IMR-90 (cell line): ENCODE results near the gene FBN3. TPM values are rescaled to one million over a fixed set of nuclear protein-coding genes. Genes with fewer than 3 reads are reported as not detected.

Experiments used
- ATAC-seq: fragments of 200-7000 bp; cut with Tn5 transposase; 2 replicates; pipeline ENCODE4 v1.9.1; 2020; ENCODE audit warnings: low read depth, mild to moderate bottlenecking, moderate library complexity
- BruUV-seq: library from RNA; stranded (reverse); fragments of 400-500 nt; replicated peaks from 2 replicates; lab custom pipeline; 2021; lab: Mats Ljungman, UMichigan
- CTCF ChIA-PET: fragments of 300-600 bp; formaldehyde crosslinking; extraction: SDS; loops from one replicate; lab custom pipeline; 2021; ENCODE audit warnings: antibody characterized with exemption; lab: Yijun Ruan, JAX
- POLR2A ChIA-PET: fragments of 300-600 bp; sonication (Branson Sonifier 250); formaldehyde crosslinking; loops from one replicate; lab custom pipeline; 2022; ENCODE audit warnings: antibody characterized with exemption; ENCODE audit not compliant: unreplicated experiment; lab: Charles Lee
- DNase-seq: peaks from one replicate; pipeline ENCODE4 v3.0.0; 2013
- H2AFZ ChIP-seq: replicated peaks from 2 replicates; pipeline ENCODE3; 2013; ENCODE audit warnings: low read length, mild to moderate bottlenecking; ENCODE audit not compliant: poor library complexity
- H2AK5ac ChIP-seq: 2 replicates; pipeline ENCODE4 v1.6.1; 2013; ENCODE audit warnings: low read depth, low read length, inconsistent platforms
- H2AK9ac ChIP-seq: replicated peaks from 2 replicates; pipeline ENCODE3; 2013; ENCODE audit warnings: mild to moderate bottlenecking, low read depth, low read length, moderate library complexity; ENCODE audit not compliant: poor library complexity
- H2BK120ac ChIP-seq: 2 replicates; pipeline ENCODE4 v1.6.1; 2013; ENCODE audit warnings: low read depth, low read length, inconsistent platforms
- H2BK15ac ChIP-seq: 3 replicates; pipeline ENCODE4 v1.6.1; 2013; ENCODE audit warnings: low read depth, low read length, inconsistent platforms
- H2BK20ac ChIP-seq: 2 replicates; pipeline ENCODE4 v1.6.1; 2013; ENCODE audit warnings: low read depth, mild to moderate bottlenecking, inconsistent platforms, low read length, moderate library complexity
- H2BK5ac ChIP-seq: 2 replicates; pipeline ENCODE4 v1.6.1; 2013; ENCODE audit warnings: mild to moderate bottlenecking, low read depth, low read length, inconsistent platforms; ENCODE audit not compliant: poor library complexity, severe bottlenecking
- H3K14ac ChIP-seq: replicated peaks from 2 replicates; pipeline ENCODE4 v1.6.1; 2013; ENCODE audit warnings: low read depth, low read length, inconsistent platforms
- H3K18ac ChIP-seq: 2 replicates; pipeline ENCODE4 v1.6.1; 2013; ENCODE audit warnings: low read depth, low read length, control low read depth
- H3K23ac ChIP-seq: 2 replicates; pipeline ENCODE4 v1.6.1; 2013; ENCODE audit warnings: low read depth, low read length, inconsistent platforms
- H3K27ac ChIP-seq: 2 replicates; pipeline ENCODE4 v1.5.1; 2013; ENCODE audit warnings: mild to moderate bottlenecking, control low read depth, low read length; ENCODE audit not compliant: insufficient read depth
- H3K27me3 ChIP-seq: 2 replicates; pipeline ENCODE4 v1.6.1; 2013; ENCODE audit warnings: low read length; ENCODE audit not compliant: control insufficient read depth, insufficient read depth
- H3K36me3 ChIP-seq: 2 replicates; pipeline ENCODE4 v1.6.1; 2013; ENCODE audit warnings: low read length, mixed read lengths; ENCODE audit not compliant: control insufficient read depth, insufficient read depth
- H3K4ac ChIP-seq: 2 replicates; pipeline ENCODE4 v1.6.1; 2013; ENCODE audit warnings: low read depth, low read length, inconsistent platforms
- H3K4me1 ChIP-seq: 2 replicates; pipeline ENCODE4 v1.6.1; 2013; ENCODE audit warnings: low read length, mixed read lengths; ENCODE audit not compliant: control insufficient read depth, insufficient read depth
- H3K4me2 ChIP-seq: 2 replicates; pipeline ENCODE4 v1.6.1; 2013; ENCODE audit warnings: low read depth, mild to moderate bottlenecking, control low read depth, low read length, moderate library complexity
- H3K4me3 ChIP-seq: 2 replicates; pipeline ENCODE4 v1.5.1; 2013; ENCODE audit warnings: low read depth, mild to moderate bottlenecking, control low read depth, low read length, moderate library complexity; ENCODE audit not compliant: insufficient read depth
- H3K56ac ChIP-seq: 2 replicates; pipeline ENCODE4 v1.6.1; 2013; ENCODE audit warnings: low read length, inconsistent platforms; ENCODE audit not compliant: insufficient read depth; ENCODE audit errors: extremely low read depth
- H3K79me1 ChIP-seq, 2 experiments: 2 replicates each; pipeline ENCODE4 v1.6.1; 2013; ENCODE audit warnings: low read length in 2 of 2, inconsistent platforms in 1 of 2, low read depth in 1 of 2
- H3K9ac ChIP-seq: 2 replicates; pipeline ENCODE4 v1.6.1; 2013; ENCODE audit warnings: low read depth, low read length, control low read depth
- H3K9me1 ChIP-seq: 2 replicates; pipeline ENCODE4 v1.6.1; 2013; ENCODE audit warnings: low read length, inconsistent platforms; ENCODE audit not compliant: insufficient read depth
- H3K9me3 ChIP-seq: 2 replicates; pipeline ENCODE4 v1.6.1; 2013; ENCODE audit warnings: low read length; ENCODE audit not compliant: control insufficient read depth, insufficient read depth
- H4K20me1 ChIP-seq: 2 replicates; pipeline ENCODE4 v1.6.1; 2013; ENCODE audit warnings: low read length, inconsistent platforms; ENCODE audit not compliant: insufficient read depth
- H4K5ac ChIP-seq: 2 replicates; pipeline ENCODE4 v1.6.1; 2013; ENCODE audit warnings: mild to moderate bottlenecking, low read depth, low read length, control low read depth
- H4K8ac ChIP-seq, 2 experiments: 2 replicates each; pipeline ENCODE4 v1.6.1; 2013; ENCODE audit warnings: low read depth in 2 of 2, low read length in 2 of 2, control low read depth in 1 of 2, inconsistent platforms in 1 of 2
- H4K91ac ChIP-seq: 2 replicates; pipeline ENCODE4 v1.6.1; 2013; ENCODE audit warnings: low read depth, low read length, inconsistent platforms; ENCODE audit not compliant: insufficient read depth
- BHLHE40 ChIP-seq: fragments of 150-350 bp; IDR thresholded peaks from 2 replicates; pipeline ENCODE4 v1.6.1; 2016; ENCODE audit warnings: mild to moderate bottlenecking, low read depth, low read length
- CEBPB ChIP-seq: IDR thresholded peaks from 2 replicates; pipeline ENCODE4 v1.6.1; 2012; ENCODE audit warnings: low read depth, low read length, improper control_type of control experiment
- CHD1 ChIP-seq: IDR thresholded peaks from 2 replicates; pipeline ENCODE4 v1.6.1; 2012; ENCODE audit warnings: low read depth, low read length, improper control_type of control experiment
- FOS ChIP-seq: fragments of 150-350 bp; IDR thresholded peaks from 2 replicates; pipeline ENCODE4 v1.6.1; 2016; ENCODE audit warnings: low read depth, low read length
- MAFK ChIP-seq: IDR thresholded peaks from 2 replicates; pipeline ENCODE4 v1.6.1; 2012; ENCODE audit warnings: low read depth, low read length, improper control_type of control experiment
- MAZ ChIP-seq: IDR thresholded peaks from 2 replicates; pipeline ENCODE4 v1.6.1; 2012; ENCODE audit warnings: low read depth, mild to moderate bottlenecking, low read length, improper control_type of control experiment, moderate library complexity, borderline replicate concordance
- MXI1 ChIP-seq: IDR thresholded peaks from 2 replicates; pipeline ENCODE4 v1.6.1; 2012; ENCODE audit warnings: low read depth, mild to moderate bottlenecking, low read length, moderate library complexity, borderline replicate concordance
- NFE2L2 ChIP-seq: fragments of 150-350 bp; IDR thresholded peaks from 2 replicates; pipeline ENCODE4 v1.6.1; 2016; ENCODE audit warnings: low read depth, mild to moderate bottlenecking, low read length
- POLR2A ChIP-seq: IDR thresholded peaks from 2 replicates; pipeline ENCODE4 v1.6.1; 2012; ENCODE audit warnings: mild to moderate bottlenecking, low read depth, low read length
- RAD21 ChIP-seq: IDR thresholded peaks from 2 replicates; pipeline ENCODE4 v1.6.1; 2012; ENCODE audit warnings: low read length, improper control_type of control experiment
- RCOR1 ChIP-seq: IDR thresholded peaks from 2 replicates; pipeline ENCODE4 v1.6.1; 2012; ENCODE audit warnings: mild to moderate bottlenecking, low read length, improper control_type of control experiment; ENCODE audit not compliant: insufficient replicate concordance
- RFX5 ChIP-seq: IDR thresholded peaks from 2 replicates; pipeline ENCODE4 v1.8.0; 2012; ENCODE audit warnings: low read depth, mild to moderate bottlenecking, low read length, moderate library complexity
- SMC3 ChIP-seq: fragments of 150-350 bp; IDR thresholded peaks from 2 replicates; pipeline ENCODE4 v1.6.1; 2016; ENCODE audit warnings: low read depth, mild to moderate bottlenecking, antibody characterized with exemption, low read length, moderate library complexity
- WGBS, 2 experiments: methylation state at CpG; one replicate each; pipeline versions ENCODE4 v1.1.5 to v1.1.7; 2013; ENCODE audit warnings: missing lambda C conversion rate in 2 of 2; ENCODE audit not compliant: insufficient read length in 1 of 2; ENCODE audit errors: extremely low coverage in 2 of 2; 5-methylcytosine and 5-hydroxymethylcytosine counted together
- dilution Hi-C: fragments of 300-500 bp; cut with HindIII; formaldehyde crosslinking; loops from one replicate; pipeline ENCODE4 v1.14.3; 2018; ENCODE audit warnings: low sequenced_read_pairs; ENCODE audit not compliant: unreplicated experiment
- in situ Hi-C: fragments of 300-500 bp; cut with MboI; formaldehyde crosslinking; loops from 3 replicates; pipeline ENCODE4 v1.14.3; 2019; ENCODE audit warnings: low sequenced_read_pairs, inconsistent platforms, mixed read lengths
- intact Hi-C: fragments of 100-400 bp; cut with micrococcal nuclease; formaldehyde crosslinking; loops from 2 replicates; pipeline ENCODE4 v1.10.0; 2022
- polyA plus RNA-seq, 3 experiments: library from polyadenylated mRNA; depleted of rRNA; stranded (reverse); fragments of >200 nt; gene quantifications; 2 replicates each; pipeline ENCODE4 v1.2.3, GENCODE V29; 2012; ENCODE audit warnings: low replicate concordance in 1 of 3
- total RNA-seq: library from RNA; depleted of rRNA; stranded (reverse); fragments of >200 nt; gene quantifications from 2 replicates; pipeline ENCODE4 v1.2.3, GENCODE V29; 2012
- TF ChIP-seq, protein P1 (sequence below): fragments of 150-350 bp; IDR thresholded peaks from 2 replicates; pipeline ENCODE4 v1.6.1; 2016; ENCODE audit warnings: low read depth, mild to moderate bottlenecking, low read length, moderate library complexity, borderline replicate concordance
- TF ChIP-seq, protein P2 (sequence below): fragments of 150-350 bp; IDR thresholded peaks from 2 replicates; pipeline ENCODE4 v1.6.1; 2017; ENCODE audit warnings: mild to moderate bottlenecking, antibody characterized with exemption, low read length, low read depth
- TF ChIP-seq, protein P3 (sequence below): conservative IDR thresholded peaks from 2 replicates; pipeline ENCODE4 v1.5.1; 2012; ENCODE audit warnings: mild to moderate bottlenecking, low read depth, low read length, improper control_type of control experiment

FBN3 gene
- total and polyA plus RNA-seq, 2 of the 4 experiments (the other 2 are of a cell fraction), result not detected

DNA sequence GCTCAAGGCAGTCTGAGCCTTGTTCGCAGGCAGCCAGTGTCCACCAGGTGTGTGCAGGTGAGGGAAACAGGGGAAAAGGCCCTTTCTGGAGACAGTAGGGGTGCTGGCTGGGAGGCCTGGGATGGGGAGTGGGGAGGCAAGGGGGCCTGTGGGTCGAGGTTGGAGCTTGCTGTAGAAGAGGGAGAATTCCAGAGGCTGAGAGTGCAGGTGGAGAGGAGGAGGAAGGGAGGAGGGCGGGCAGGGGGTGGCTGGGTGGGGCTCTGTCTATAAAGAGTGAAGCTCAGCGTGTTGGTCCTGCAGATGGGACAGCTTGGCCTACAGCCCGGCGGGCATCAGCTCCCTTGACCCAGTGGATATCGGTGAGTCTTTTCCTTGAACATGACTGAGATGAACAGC lies 96.9 kb downstream of the FBN3 start, which contains the start of gene CCL25:
TSS of gene CCL25 (plus strand) at position 297 of the 396 bp plus-strand sequence. CDS start 290 bp downstream, outside the sequence.
- no peak within 1 kb of the TSS for H4K5ac ChIP-seq
- no peaks in the 10 kb centered on the region for H3K79me1 ChIP-seq
- TF ChIP-seq, protein P1, sequence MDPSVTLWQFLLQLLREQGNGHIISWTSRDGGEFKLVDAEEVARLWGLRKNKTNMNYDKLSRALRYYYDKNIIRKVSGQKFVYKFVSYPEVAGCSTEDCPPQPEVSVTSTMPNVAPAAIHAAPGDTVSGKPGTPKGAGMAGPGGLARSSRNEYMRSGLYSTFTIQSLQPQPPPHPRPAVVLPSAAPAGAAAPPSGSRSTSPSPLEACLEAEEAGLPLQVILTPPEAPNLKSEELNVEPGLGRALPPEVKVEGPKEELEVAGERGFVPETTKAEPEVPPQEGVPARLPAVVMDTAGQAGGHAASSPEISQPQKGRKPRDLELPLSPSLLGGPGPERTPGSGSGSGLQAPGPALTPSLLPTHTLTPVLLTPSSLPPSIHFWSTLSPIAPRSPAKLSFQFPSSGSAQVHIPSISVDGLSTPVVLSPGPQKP, result no peak
- no peak for TF ChIP-seq RCOR1
- TF ChIP-seq FOS, result no peak
- TF ChIP-seq MAFK, result no peak
- TF ChIP-seq MXI1, result no peak
- TF ChIP-seq, protein P2, sequence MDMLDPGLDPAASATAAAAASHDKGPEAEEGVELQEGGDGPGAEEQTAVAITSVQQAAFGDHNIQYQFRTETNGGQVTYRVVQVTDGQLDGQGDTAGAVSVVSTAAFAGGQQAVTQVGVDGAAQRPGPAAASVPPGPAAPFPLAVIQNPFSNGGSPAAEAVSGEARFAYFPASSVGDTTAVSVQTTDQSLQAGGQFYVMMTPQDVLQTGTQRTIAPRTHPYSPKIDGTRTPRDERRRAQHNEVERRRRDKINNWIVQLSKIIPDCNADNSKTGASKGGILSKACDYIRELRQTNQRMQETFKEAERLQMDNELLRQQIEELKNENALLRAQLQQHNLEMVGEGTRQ, result no peak
- TF ChIP-seq RFX5, result no peak
- TF ChIP-seq, protein P3, sequence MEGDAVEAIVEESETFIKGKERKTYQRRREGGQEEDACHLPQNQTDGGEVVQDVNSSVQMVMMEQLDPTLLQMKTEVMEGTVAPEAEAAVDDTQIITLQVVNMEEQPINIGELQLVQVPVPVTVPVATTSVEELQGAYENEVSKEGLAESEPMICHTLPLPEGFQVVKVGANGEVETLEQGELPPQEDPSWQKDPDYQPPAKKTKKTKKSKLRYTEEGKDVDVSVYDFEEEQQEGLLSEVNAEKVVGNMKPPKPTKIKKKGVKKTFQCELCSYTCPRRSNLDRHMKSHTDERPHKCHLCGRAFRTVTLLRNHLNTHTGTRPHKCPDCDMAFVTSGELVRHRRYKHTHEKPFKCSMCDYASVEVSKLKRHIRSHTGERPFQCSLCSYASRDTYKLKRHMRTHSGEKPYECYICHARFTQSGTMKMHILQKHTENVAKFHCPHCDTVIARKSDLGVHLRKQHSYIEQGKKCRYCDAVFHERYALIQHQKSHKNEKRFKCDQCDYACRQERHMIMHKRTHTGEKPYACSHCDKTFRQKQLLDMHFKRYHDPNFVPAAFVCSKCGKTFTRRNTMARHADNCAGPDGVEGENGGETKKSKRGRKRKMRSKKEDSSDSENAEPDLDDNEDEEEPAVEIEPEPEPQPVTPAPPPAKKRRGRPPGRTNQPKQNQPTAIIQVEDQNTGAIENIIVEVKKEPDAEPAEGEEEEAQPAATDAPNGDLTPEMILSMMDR, result no peak
- no peak for TF ChIP-seq BHLHE40
- no peak for TF ChIP-seq POLR2A
- no peak for TF ChIP-seq CHD1
- TF ChIP-seq NFE2L2, result no peak
- TF ChIP-seq CEBPB, result no peak
- TF ChIP-seq SMC3, result no peak
- no peak for TF ChIP-seq RAD21
- TF ChIP-seq MAZ, result no peak
- H3K4ac ChIP-seq, result no peak within 1 kb of the TSS
- no peaks in the 10 kb centered on the region for H3K9me1 ChIP-seq
- no peak within 1 kb of the TSS for H2AK5ac ChIP-seq
- H3K4me1 ChIP-seq, result peaks cover 2% of the 10 kb centered on the region; the same call in 1 of the 2 replicates
- H3K27ac ChIP-seq, result no peak within 1 kb of the TSS
- no peak within 1 kb of the TSS for H4K91ac ChIP-seq
- no peak within 1 kb of the TSS for H2BK20ac ChIP-seq
- DNase-seq, result no peak
- no peak within 1 kb of the TSS for H3K9ac ChIP-seq
- no peak within 1 kb of the TSS for H3K4me2 ChIP-seq
- ChIA-PET POLR2A (no interaction called here), CTCF (no interaction called here)
- H3K23ac ChIP-seq, result no peak within 1 kb of the TSS
- H3K27me3 ChIP-seq, result peaks cover 17% of the 10 kb centered on the region; the same call in 1 of the 2 replicates
- no peak within 1 kb of the TSS for H2BK120ac ChIP-seq
- in situ Hi-C loops (no loop called here), intact Hi-C loops (no loop called here), dilution Hi-C loops (no loop called here)
- H2AFZ ChIP-seq, result no peak within 1 kb of the TSS
- WGBS, 2 experiments, result 80% methylated on average over 1 of the region's 7 CpGs; no CpG with 5 or more reads in 1 of the 2 experiments
- H4K20me1 ChIP-seq, result no peaks in the 10 kb centered on the region
- H3K4me3 ChIP-seq, result no peak within 1 kb of the TSS
- no peak within 1 kb of the TSS for H2AK9ac ChIP-seq
- no peak for ATAC-seq
- no peak within 1 kb of the TSS for H3K56ac ChIP-seq
- H2BK5ac ChIP-seq, result no peak within 1 kb of the TSS
- BruUV-seq, result no TSS peak
- no peak within 1 kb of the TSS for H4K8ac ChIP-seq
- no peak within 1 kb of the TSS for H3K14ac ChIP-seq
- no peak within 1 kb of the TSS for H2BK15ac ChIP-seq
- no peak within 1 kb of the TSS for H3K18ac ChIP-seq
- no peaks in the 10 kb centered on the region for H3K9me3 ChIP-seq
- H3K36me3 ChIP-seq, result no peaks in the 10 kb centered on the region
